DOHH2 (cell line): ENCODE data around the gene TACC2.

Experiments used
- H3F3A ChIP-seq: fragments of 200-600 bp; sonication (generic), shearing (Covaris generic); 2 replicates; pipeline ENCODE4 v1.6.0; 2016; ENCODE audit warnings: antibody characterized with exemption, mild to moderate bottlenecking; ENCODE audit not compliant: control insufficient read depth, insufficient read depth
- H3K27ac ChIP-seq: fragments of 200-600 bp; sonication (generic); 2 replicates; pipeline ENCODE4 v1.5.1; 2014; ENCODE audit warnings: low read depth, mild to moderate bottlenecking, low read length, moderate library complexity
- H3K27me3 ChIP-seq: fragments of 200-600 bp; sonication (generic); 2 replicates; pipeline ENCODE4 v1.6.1; 2014; ENCODE audit warnings: mild to moderate bottlenecking, low read length, mixed read lengths; ENCODE audit not compliant: control insufficient read depth
- H3K36me3 ChIP-seq: fragments of 200-600 bp; sonication (generic); 2 replicates; pipeline ENCODE4 v1.6.1; 2014; ENCODE audit warnings: mild to moderate bottlenecking, low read length, moderate library complexity, mixed read lengths; ENCODE audit not compliant: control insufficient read depth
- H3K4me1 ChIP-seq: fragments of 200-600 bp; sonication (generic); 2 replicates; pipeline ENCODE4 v1.6.1; 2014; ENCODE audit warnings: mild to moderate bottlenecking, low read length, mixed read lengths; ENCODE audit not compliant: control insufficient read depth
- H3K4me2 ChIP-seq: fragments of 200-600 bp; sonication (generic); 2 replicates; pipeline ENCODE4 v1.6.0; 2014; ENCODE audit warnings: mild to moderate bottlenecking, low read length, moderate library complexity
- H3K4me3 ChIP-seq: fragments of 200-600 bp; sonication (generic); 2 replicates; pipeline ENCODE4 v1.5.1; 2014; ENCODE audit warnings: mild to moderate bottlenecking, low read length, mixed read lengths
- H3K79me2 ChIP-seq: fragments of 200-600 bp; sonication (generic); 2 replicates; pipeline ENCODE4 v1.6.1; 2014; ENCODE audit warnings: mild to moderate bottlenecking, low read length, mixed read lengths; ENCODE audit not compliant: control insufficient read depth
- H3K9me2 ChIP-seq: fragments of 200-600 bp; sonication (generic); replicated peaks from 2 replicates; pipeline ENCODE4 v1.6.1; 2014; ENCODE audit warnings: mild to moderate bottlenecking, low read length, mixed read lengths; ENCODE audit not compliant: control insufficient read depth
- H3K9me3 ChIP-seq: fragments of 200-600 bp; sonication (generic); 2 replicates; pipeline ENCODE4 v1.6.1; 2014; ENCODE audit warnings: antibody characterized with exemption, low read length, mixed read lengths; ENCODE audit not compliant: control insufficient read depth, insufficient read depth
- H4K20me1 ChIP-seq: fragments of 200-600 bp; sonication (generic); 2 replicates; pipeline ENCODE4 v1.6.0; 2014; ENCODE audit warnings: low read depth, mild to moderate bottlenecking, antibody characterized with exemption, low read length, moderate library complexity; ENCODE audit not compliant: control insufficient read depth, insufficient read depth
- CTCF ChIP-seq: fragments of 200-600 bp; sonication (generic); IDR thresholded peaks from one replicate; pipeline ENCODE4 v1.5.1; 2014; ENCODE audit warnings: antibody characterized with exemption, mild to moderate bottlenecking, low read depth, low read length; ENCODE audit not compliant: poor library complexity, severe bottlenecking
- EZH2phosphoT487 ChIP-seq: fragments of 200-600 bp; sonication (generic); IDR thresholded peaks from 2 replicates; pipeline ENCODE4 v1.6.1; 2017; ENCODE audit warnings: borderline replicate concordance, mild to moderate bottlenecking, antibody characterized with exemption, low read length, moderate library complexity, mixed read lengths

TACC2 gene

GRCh38 chr10:122285506-122286444 lies 296.8 kb downstream of the TACC2 start:
- Histone ChIP-seq H3K4me3 (no peak overlapping the region), H3K36me3 (no peaks in the 10 kb centered on the region), H3K9me3 (no peaks in the 10 kb centered on the region), H3K79me2 (no peaks in the 10 kb centered on the region), H3K4me1 (no peaks in the 10 kb centered on the region), H3K27me3 (no peaks in the 10 kb centered on the region; the same call in 1 of the 2 replicates), H3K27ac (no peak overlapping the region), H3K4me2 (no peak overlapping the region), H3K9me2 (no peaks in the 10 kb centered on the region), H4K20me1 (no peaks in the 10 kb centered on the region), H3F3A (no peaks in the 10 kb centered on the region)
- TF ChIP-seq EZH2phosphoT487: no peak
- no peak for TF ChIP-seq CTCF

- no peak overlapping the region for H3K4me3 ChIP-seq
- no peaks in the 10 kb centered on the region for H3K9me3 ChIP-seq
- H3K36me3 ChIP-seq: no peaks in the 10 kb centered on the region
- no peaks in the 10 kb centered on the region for H4K20me1 ChIP-seq
- H3K9me2 ChIP-seq: no peaks in the 10 kb centered on the region
- H3F3A ChIP-seq: no peaks in the 10 kb centered on the region
- no peaks in the 10 kb centered on the region for H3K79me2 ChIP-seq
- no peak for TF ChIP-seq EZH2phosphoT487
- no peak for TF ChIP-seq CTCF
- no peak overlapping the region for H3K27ac ChIP-seq
- no peaks in the 10 kb centered on the region; the same call in 1 of the 2 replicates for H3K27me3 ChIP-seq
- no peak overlapping the region for H3K4me2 ChIP-seq
- H3K4me1 ChIP-seq: no peaks in the 10 kb centered on the region
These were observed 297.9 kb downstream of the TACC2 start for GRCh38 chr10:122286867-122287266.

- no peaks in the 10 kb centered on the region for H3K79me2 ChIP-seq
- no peaks in the 10 kb centered on the region for H3K4me1 ChIP-seq
- H3K9me2 ChIP-seq: no peaks in the 10 kb centered on the region
- no peaks in the 10 kb centered on the region for H3K36me3 ChIP-seq
- no peaks in the 10 kb centered on the region for H3F3A ChIP-seq
- peaks cover 2% of the 10 kb centered on the region for H3K27me3 ChIP-seq
- TF ChIP-seq CTCF (no peak), EZH2phosphoT487 (no peak)
- no peaks in the 10 kb centered on the region for H4K20me1 ChIP-seq
- no peak overlapping the region for H3K27ac ChIP-seq
- H3K9me3 ChIP-seq: no peaks in the 10 kb centered on the region
- H3K4me3 ChIP-seq: no peak overlapping the region
- no peak overlapping the region for H3K4me2 ChIP-seq
These were observed 298.6 kb downstream of the TACC2 start for GRCh38 chr10:122287570-122287969.
